HCT116 (cell line): Measurements from ENCODE around the gene CAPZB. TPM values are rescaled to one million over a fixed set of nuclear protein-coding genes. Genes with fewer than 3 reads are reported as not detected.

Source experiments
- ATAC-seq: fragments of 200-7000 bp; cut with Tn5 transposase; 2 replicates; pipeline ENCODE4 v1.9.1; 2020; ENCODE audit warnings: mild to moderate bottlenecking, moderate library complexity
- BruUV-seq: library from RNA; stranded (reverse); fragments of 400-500 nt; replicated peaks from 2 replicates; lab custom pipeline; 2021; lab: Mats Ljungman, UMichigan
- CTCF ChIA-PET: fragments of 300-600 bp; sonication (Branson Sonifier 250); formaldehyde crosslinking; loops from one replicate; lab custom pipeline; 2021; ENCODE audit warnings: antibody characterized with exemption; lab: Charles Lee
- POLR2A ChIA-PET: fragments of 300-600, 350-600 bp; sonication (Branson Sonifier 250); formaldehyde crosslinking; loops from one replicate; lab custom pipeline; 2021; ENCODE audit warnings: antibody characterized with exemption; lab: Charles Lee
- RAD21 ChIA-PET, 2 experiments: fragments of 300-600 bp; sonication (Branson Sonifier 250); formaldehyde crosslinking; loops; one replicate each; lab custom pipeline; 2023; ENCODE audit warnings: low total read pairs in 2 of 2; ENCODE audit not compliant: uncharacterized antibody in 2 of 2, unreplicated experiment in 2 of 2, low non-redundant PET in 1 of 2; lab: Charles Lee
- DNase-seq: peaks from one replicate; pipeline ENCODE4 v3.0.0-alpha.2; 2010; ENCODE audit warnings: low read depth, low spot score
- H2AFZ ChIP-seq: fragments of 200-600 bp; shearing (Covaris generic), sonication (generic); 2 replicates; pipeline ENCODE4 v1.6.1; 2017; ENCODE audit warnings: low read depth, mixed run types, mixed read lengths, antibody characterized with exemption, low read length; ENCODE audit not compliant: poor library complexity, severe bottlenecking
- H3K27ac ChIP-seq: 2 replicates; pipeline ENCODE4 v1.5.1; 2012; ENCODE audit warnings: low read depth, low read length
- H3K27me3 ChIP-seq: fragments of 200-600 bp; sonication (generic); 2 replicates; pipeline ENCODE4 v1.6.1; 2016; ENCODE audit warnings: mixed run types, low read length, mixed read lengths; ENCODE audit not compliant: insufficient read depth
- H3K36me3 ChIP-seq, 2 experiments: fragments of 200-500 bp in 1 of 2; fragments of 200-600 bp in 1 of 2; sonication (Bioruptor generic) in 1 of 2; sonication (generic) in 1 of 2; 2 replicates each; pipeline versions ENCODE4 v1.5.1 to v1.6.1; 2014 to 2016; ENCODE audit warnings: low read length in 2 of 2, inconsistent platforms in 1 of 2, mixed read lengths in 1 of 2, mixed run types in 1 of 2; ENCODE audit not compliant: insufficient read depth in 2 of 2, control insufficient read depth in 1 of 2
- H3K4me1 ChIP-seq, 2 experiments: fragments of 200-600 bp in 1 of 2; sonication (generic) in 1 of 2; 2 replicates each; pipeline versions ENCODE4 v1.5.1 to v1.6.1; 2012 to 2017; ENCODE audit warnings: low read length in 2 of 2, inconsistent platforms in 1 of 2, mild to moderate bottlenecking in 1 of 2, mixed read lengths in 1 of 2, mixed run types in 1 of 2, moderate library complexity in 1 of 2; ENCODE audit not compliant: insufficient read depth in 2 of 2, control insufficient read depth in 1 of 2
- H3K4me2 ChIP-seq: fragments of 200-600 bp; sonication (generic); 2 replicates; pipeline ENCODE4 v1.6.1; 2017; ENCODE audit warnings: mixed run types, low read length, mixed read lengths
- H3K4me3 ChIP-seq, 2 experiments: fragments of 200-600 bp in 1 of 2; sonication (generic) in 1 of 2; replicated peaks in 1 of 2; 2 replicates each; pipeline ENCODE4 v1.5.1; 2011 to 2016; ENCODE audit warnings: low read length in 2 of 2, control low read depth in 1 of 2, low read depth in 1 of 2, mild to moderate bottlenecking in 1 of 2, mixed read lengths in 1 of 2, mixed run types in 1 of 2
- H3K79me2 ChIP-seq: fragments of 200-600 bp; sonication (generic); 2 replicates; pipeline ENCODE4 v1.6.1; 2017; ENCODE audit warnings: mild to moderate bottlenecking, mixed run types, low read length, moderate library complexity, mixed read lengths; ENCODE audit not compliant: insufficient read depth
- H3K9ac ChIP-seq: fragments of 200-600 bp; sonication (generic); 2 replicates; pipeline ENCODE4 v1.6.1; 2016; ENCODE audit warnings: low read length, mixed read lengths
- H3K9me2 ChIP-seq: fragments of 200-600 bp; sonication (generic), shearing (Covaris generic); 2 replicates; pipeline ENCODE4 v1.6.1; 2017; ENCODE audit warnings: mixed run types, mild to moderate bottlenecking, moderate library complexity; ENCODE audit not compliant: insufficient read depth
- H3K9me3 ChIP-seq, 2 experiments: fragments of 200-500 bp in 1 of 2; fragments of 200-600 bp in 1 of 2; sonication (Bioruptor generic) in 1 of 2; sonication (generic) in 1 of 2; 2 replicates each; pipeline ENCODE4 v1.6.1; 2014 to 2017; ENCODE audit warnings: low read length in 2 of 2, mixed read lengths in 2 of 2, inconsistent platforms in 1 of 2, low read depth in 1 of 2, mild to moderate bottlenecking in 1 of 2, mixed run types in 1 of 2, moderate library complexity in 1 of 2; ENCODE audit not compliant: control insufficient read depth in 1 of 2, insufficient read depth in 1 of 2
- H4K20me1 ChIP-seq: fragments of 200-600 bp; sonication (generic), shearing (Covaris generic); 2 replicates; pipeline ENCODE4 v1.6.1; 2017; ENCODE audit warnings: mixed run types, mild to moderate bottlenecking, moderate library complexity; ENCODE audit not compliant: insufficient read depth
- CBX3 ChIP-seq: IDR thresholded peaks from 2 replicates; pipeline ENCODE4 v1.6.1; 2012; ENCODE audit warnings: low read depth
- CEBPB ChIP-seq: IDR thresholded peaks from 2 replicates; pipeline ENCODE4 v1.6.1; 2012; ENCODE audit warnings: low read depth
- EGR1 ChIP-seq: IDR thresholded peaks from 2 replicates; pipeline ENCODE4 v1.6.1; 2012; ENCODE audit warnings: low read depth
- ELF1 ChIP-seq: IDR thresholded peaks from 2 replicates; pipeline ENCODE4 v1.6.1; 2012; ENCODE audit warnings: low read depth, borderline replicate concordance
- EZH2phosphoT487 ChIP-seq: fragments of 200-600 bp; IDR thresholded peaks from 2 replicates; pipeline ENCODE4 v1.6.1; 2018; ENCODE audit warnings: antibody characterized with exemption, borderline replicate concordance
- JUND ChIP-seq: IDR thresholded peaks from 2 replicates; pipeline ENCODE4 v1.6.1; 2012
- MAX ChIP-seq: IDR thresholded peaks from 2 replicates; pipeline ENCODE4 v1.6.1; 2012
- POLR2A ChIP-seq: IDR thresholded peaks from 2 replicates; pipeline ENCODE4 v1.7.0; 2011; ENCODE audit warnings: borderline replicate concordance; ENCODE audit not compliant: insufficient read depth, insufficient read length; ENCODE audit errors: extremely low read depth
- REST ChIP-seq: IDR thresholded peaks from 2 replicates; pipeline ENCODE4 v1.6.1; 2012; ENCODE audit warnings: low read depth
- SIN3A ChIP-seq: IDR thresholded peaks from 2 replicates; pipeline ENCODE4 v1.6.1; 2012; ENCODE audit warnings: low read depth
- SRF ChIP-seq: IDR thresholded peaks from 2 replicates; pipeline ENCODE4 v1.6.1; 2012; ENCODE audit warnings: low read depth
- TCF7L2 ChIP-seq: IDR thresholded peaks from 2 replicates; pipeline ENCODE4 v1.7.0; 2011; ENCODE audit warnings: borderline replicate concordance, inconsistent platforms; ENCODE audit not compliant: insufficient read depth, insufficient read length; ENCODE audit errors: extremely low read depth
- ZFX ChIP-seq: fragments of 450-650 bp; IDR thresholded peaks from 2 replicates; pipeline ENCODE4 v1.6.1; 2017
- ZNF274 ChIP-seq: fragments of 200-500 bp; sonication (Bioruptor generic); IDR thresholded peaks from 2 replicates; pipeline ENCODE4 v1.6.1; 2014; ENCODE audit warnings: mild to moderate bottlenecking, low read depth, low read length, inconsistent platforms
- intact Hi-C: fragments of 100-400 bp; cut with micrococcal nuclease; formaldehyde crosslinking; loops from 2 replicates; pipeline ENCODE4 v1.10.0; 2022
- total RNA-seq: library from RNA; stranded (reverse); gene quantifications from one replicate; pipeline ENCODE4 v1.2.1, GENCODE V29; 2021; ENCODE audit not compliant: unreplicated experiment
- TF ChIP-seq, protein P1 (sequence below), 3 experiments: fragments of 200-600 bp in 1 of 3; sonication (generic) in 1 of 3; IDR thresholded peaks in 2 of 3; conservative IDR thresholded peaks in 1 of 3; 2 replicates each; pipeline ENCODE4 v1.5.1; 2012 to 2017; ENCODE audit warnings: low read depth in 2 of 3, low read length in 2 of 3, antibody characterized with exemption in 1 of 3, borderline replicate concordance in 1 of 3, control low read depth in 1 of 3, mild to moderate bottlenecking in 1 of 3, mixed read lengths in 1 of 3, mixed run types in 1 of 3, moderate library complexity in 1 of 3; ENCODE audit not compliant: insufficient read depth in 1 of 3

The CAPZB gene
- total RNA-seq, 1 experiment from 2014 or later, result 203 TPM

DNA sequence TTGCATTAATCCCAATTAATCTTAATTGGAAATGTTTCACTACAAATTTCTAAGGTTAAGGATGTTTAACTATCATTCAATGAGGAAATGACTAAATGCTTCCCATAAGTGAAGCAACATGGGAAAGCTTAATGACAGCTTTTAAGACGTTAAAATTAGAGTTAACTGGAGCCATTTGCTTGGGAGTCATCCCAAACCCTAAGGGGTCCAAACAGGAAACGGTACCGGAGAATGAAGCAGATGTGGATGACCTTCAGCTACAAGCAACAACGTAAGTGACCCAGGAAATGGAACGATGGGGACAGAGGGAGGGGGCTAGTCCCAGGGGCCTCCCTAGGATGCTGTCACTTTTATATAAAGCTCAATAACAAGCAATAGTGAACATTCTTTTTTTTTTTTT is 62.2 kb downstream of the CAPZB start:
- no TSS peak for BruUV-seq
- DNase-seq, result no peak
- no peak overlapping the region for H3K4me2 ChIP-seq
- H3K4me1 ChIP-seq, result no peaks in the 10 kb centered on the region
- H3K4me3 ChIP-seq, result no peak overlapping the region
- H3K36me3 ChIP-seq, result peaks cover 4 to 7% of the 10 kb centered on the region in 2 experiments; a peak in 1 of 4 replicates
- H2AFZ ChIP-seq, result no peak overlapping the region
- no peak overlapping the region for H3K9ac ChIP-seq
- no peaks in the 10 kb centered on the region for H3K9me3 ChIP-seq
- intact Hi-C loops, result no loop called here
- H3K27ac ChIP-seq, result no peak overlapping the region
- H3K9me2 ChIP-seq, result no peaks in the 10 kb centered on the region
- CTCF ChIA-PET, result interaction anchor here (0.7 kb wide), 1 partner anchor 18 kb away, joined by 3 read pairs; no protein-coding TSS in a partner anchor
- TF ChIP-seq CBX3, result no peak
- TF ChIP-seq MAX, result no peak
- TF ChIP-seq SRF, result no peak
- TF ChIP-seq EZH2phosphoT487, result no peak
- no peak for TF ChIP-seq SIN3A
- no peak for TF ChIP-seq JUND
- TF ChIP-seq CEBPB, result no peak
- TF ChIP-seq ZFX, result no peak
- TF ChIP-seq, protein P1, sequence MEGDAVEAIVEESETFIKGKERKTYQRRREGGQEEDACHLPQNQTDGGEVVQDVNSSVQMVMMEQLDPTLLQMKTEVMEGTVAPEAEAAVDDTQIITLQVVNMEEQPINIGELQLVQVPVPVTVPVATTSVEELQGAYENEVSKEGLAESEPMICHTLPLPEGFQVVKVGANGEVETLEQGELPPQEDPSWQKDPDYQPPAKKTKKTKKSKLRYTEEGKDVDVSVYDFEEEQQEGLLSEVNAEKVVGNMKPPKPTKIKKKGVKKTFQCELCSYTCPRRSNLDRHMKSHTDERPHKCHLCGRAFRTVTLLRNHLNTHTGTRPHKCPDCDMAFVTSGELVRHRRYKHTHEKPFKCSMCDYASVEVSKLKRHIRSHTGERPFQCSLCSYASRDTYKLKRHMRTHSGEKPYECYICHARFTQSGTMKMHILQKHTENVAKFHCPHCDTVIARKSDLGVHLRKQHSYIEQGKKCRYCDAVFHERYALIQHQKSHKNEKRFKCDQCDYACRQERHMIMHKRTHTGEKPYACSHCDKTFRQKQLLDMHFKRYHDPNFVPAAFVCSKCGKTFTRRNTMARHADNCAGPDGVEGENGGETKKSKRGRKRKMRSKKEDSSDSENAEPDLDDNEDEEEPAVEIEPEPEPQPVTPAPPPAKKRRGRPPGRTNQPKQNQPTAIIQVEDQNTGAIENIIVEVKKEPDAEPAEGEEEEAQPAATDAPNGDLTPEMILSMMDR (IDR thresholded peaks at IDR 0.05 in 2 of 3, conservative IDR thresholded peaks at IDR 0.05 in 1 of 3; ENCODE audit: borderline replicate concordance in 1 of 3, insufficient read depth in 1 of 3, low read depth in 2 of 3, low read length in 2 of 3), result no peak
- no peak for TF ChIP-seq TCF7L2
- TF ChIP-seq REST, result no peak
- no peak for TF ChIP-seq POLR2A
- no peak for TF ChIP-seq ELF1
- no peak for TF ChIP-seq EGR1
- TF ChIP-seq ZNF274, result no peak
- RAD21 ChIA-PET, result no interaction called here
- POLR2A ChIA-PET, result no interaction called here
- ATAC-seq, result no peak
- no peaks in the 10 kb centered on the region for H3K27me3 ChIP-seq
- H4K20me1 ChIP-seq, result peaks cover 11% of the 10 kb centered on the region; the same call in 1 of the 2 replicates
- peaks cover 67% of the 10 kb centered on the region for H3K79me2 ChIP-seq
